Measurements from ENCODE around the gene CNTD1. TPM values are rescaled to one million over a fixed set of nuclear protein-coding genes. Genes with fewer than 3 reads are reported as not detected.

Gene CNTD1
- total and polyA plus RNA-seq, 2 experiments from 2014 or later, result 0.71 TPM; not detected in 1

- H3K27ac ChIP-seq, result no peak overlapping the region
- peaks cover under 1% of the 10 kb centered on the region; the same call in 1 of the 2 replicates for H3K79me2 ChIP-seq (ENCODE audit: insufficient read depth)
- H3K36me3 ChIP-seq (ENCODE audit: low read depth), result no peaks in the 10 kb centered on the region
- DNase-seq, result no peak
- no peaks in the 10 kb centered on the region for H3F3A ChIP-seq (ENCODE audit: insufficient read depth)
- H3K4me3 ChIP-seq, result no peak overlapping the region
- no peaks in the 10 kb centered on the region for H3K9me3 ChIP-seq (ENCODE audit: low read depth)
- no peak for TF ChIP-seq EZH2 (IDR thresholded peaks at IDR 0.05; ENCODE audit: insufficient read depth, poor library complexity, severe bottlenecking)
- TF ChIP-seq EZH2phosphoT487 (IDR thresholded peaks at IDR 0.05; ENCODE audit: insufficient read depth, low read depth), result no peak
- H3K4me2 ChIP-seq (ENCODE audit: unreplicated experiment), result no peak overlapping the region
- no peaks in the 10 kb centered on the region for H4K20me1 ChIP-seq (ENCODE audit: insufficient read depth)
- no peaks in the 10 kb centered on the region for H3K4me1 ChIP-seq (ENCODE audit: insufficient read depth)
- H3K27me3 ChIP-seq (replicated peaks; ENCODE audit: insufficient read depth), result no peaks in the 10 kb centered on the region
- 68 to 72% methylated on average over 2 of the region's 2 CpGs for WGBS, 2 experiments (ENCODE audit: low coverage in 1 of 2, low lambda C conversion rate in 2 of 2, missing lambda C conversion rate in 2 of 2)
- H3K9ac ChIP-seq, result no peak overlapping the region
- H2AFZ ChIP-seq, result no peak overlapping the region
- no peaks in the 10 kb centered on the region for H3K9me2 ChIP-seq (ENCODE audit: insufficient read depth)
- in situ Hi-C loops (cut with MboI), result no loop called here
Measured at GRCh38 chr17:42803074-42803883, 4.6 kb downstream of the CNTD1 start.

GRCh38 chr17:42804918-42805367 is 6.3 kb downstream of the CNTD1 start:
- TF ChIP-seq EZH2phosphoT487 (IDR thresholded peaks at IDR 0.05; ENCODE audit: insufficient read depth, low read depth) (no peak), EZH2 (IDR thresholded peaks at IDR 0.05; ENCODE audit: insufficient read depth, poor library complexity, severe bottlenecking) (no peak)
- no peaks in the 10 kb centered on the region for H3K9me3 ChIP-seq (ENCODE audit: low read depth)
- 94 to 97% methylated on average over 1 of the region's 1 CpG for WGBS, 2 experiments (ENCODE audit: low coverage in 1 of 2, low lambda C conversion rate in 2 of 2, missing lambda C conversion rate in 2 of 2)

GRCh38 chr17:42806249-42806648 is 7.6 kb downstream of the CNTD1 start:
- peaks cover 14% of the 10 kb centered on the region for H3K36me3 ChIP-seq (ENCODE audit: low read depth)
- H3K79me2 ChIP-seq (ENCODE audit: insufficient read depth), result no peaks in the 10 kb centered on the region
- H3K9ac ChIP-seq, result no peak overlapping the region
- TF ChIP-seq EZH2phosphoT487 (IDR thresholded peaks at IDR 0.05; ENCODE audit: insufficient read depth, low read depth) (no peak), EZH2 (IDR thresholded peaks at IDR 0.05; ENCODE audit: insufficient read depth, poor library complexity, severe bottlenecking) (no peak)
- no peaks in the 10 kb centered on the region for H3K9me2 ChIP-seq (ENCODE audit: insufficient read depth)
- H3K27me3 ChIP-seq (replicated peaks; ENCODE audit: insufficient read depth), result no peaks in the 10 kb centered on the region
- H3K4me2 ChIP-seq (ENCODE audit: unreplicated experiment), result no peak overlapping the region
- H3K9me3 ChIP-seq (ENCODE audit: low read depth), result no peaks in the 10 kb centered on the region
- H3K27ac ChIP-seq, result no peak overlapping the region
- DNase-seq, result no peak
- H3K4me1 ChIP-seq (ENCODE audit: insufficient read depth), result peaks cover 15% of the 10 kb centered on the region
- WGBS, 2 experiments (ENCODE audit: low coverage in 1 of 2, low lambda C conversion rate in 2 of 2, missing lambda C conversion rate in 2 of 2), result 100% methylated on average over 1 of the region's 1 CpG
- H2AFZ ChIP-seq, result no peak overlapping the region
- in situ Hi-C loops (cut with MboI), result no loop called here
- H4K20me1 ChIP-seq (ENCODE audit: insufficient read depth), result no peaks in the 10 kb centered on the region
- H3K4me3 ChIP-seq, result no peak overlapping the region
- H3F3A ChIP-seq (ENCODE audit: insufficient read depth), result peaks cover 25% of the 10 kb centered on the region

More at GRCh38 chr17:42804918-42805367, 6.3 kb downstream of the CNTD1 start:
- Histone ChIP-seq H3K4me1 (ENCODE audit: insufficient read depth) (peaks cover 13% of the 10 kb centered on the region), H3K27ac (no peak overlapping the region), H3K36me3 (ENCODE audit: low read depth) (peaks cover 1% of the 10 kb centered on the region; the same call in 1 of the 2 replicates), H3K9ac (no peak overlapping the region), H3K27me3 (replicated peaks; ENCODE audit: insufficient read depth) (no peaks in the 10 kb centered on the region), H3K4me2 (ENCODE audit: unreplicated experiment) (no peak overlapping the region), H3K4me3 (no peak overlapping the region), H4K20me1 (ENCODE audit: insufficient read depth) (no peaks in the 10 kb centered on the region), H3K79me2 (ENCODE audit: insufficient read depth) (no peaks in the 10 kb centered on the region), H3K9me2 (ENCODE audit: insufficient read depth) (no peaks in the 10 kb centered on the region), H2AFZ (no peak overlapping the region), H3F3A (ENCODE audit: insufficient read depth) (peaks cover 14% of the 10 kb centered on the region)
- DNase-seq, result no peak
- in situ Hi-C loops (cut with MboI), result no loop called here

- H3K4me2 ChIP-seq (ENCODE audit: unreplicated experiment), result peak overlapping the region; percentile 60
- peaks cover 34% of the 10 kb centered on the region for H3F3A ChIP-seq (ENCODE audit: insufficient read depth)
- no peaks in the 10 kb centered on the region for H3K27me3 ChIP-seq (replicated peaks; ENCODE audit: insufficient read depth)
- peaks cover 19% of the 10 kb centered on the region for H3K4me1 ChIP-seq (ENCODE audit: insufficient read depth)
- no peaks in the 10 kb centered on the region for H4K20me1 ChIP-seq (ENCODE audit: insufficient read depth)
- H2AFZ ChIP-seq, result no peak overlapping the region
- H3K9me3 ChIP-seq (ENCODE audit: low read depth), result no peaks in the 10 kb centered on the region
- DNase-seq, result peak; percentile 96
- no peak overlapping the region for H3K4me3 ChIP-seq
- no peaks in the 10 kb centered on the region for H3K9me2 ChIP-seq (ENCODE audit: insufficient read depth)
- TF ChIP-seq EZH2phosphoT487 (IDR thresholded peaks at IDR 0.05; ENCODE audit: insufficient read depth, low read depth) (no peak), EZH2 (IDR thresholded peaks at IDR 0.05; ENCODE audit: insufficient read depth, poor library complexity, severe bottlenecking) (no peak)
- peak overlapping the region; percentile 76 for H3K27ac ChIP-seq
- 3 to 4% methylated on average over 3 of the region's 3 CpGs for WGBS, 2 experiments (ENCODE audit: low coverage in 1 of 2, low lambda C conversion rate in 2 of 2, missing lambda C conversion rate in 2 of 2)
- peak overlapping the region; percentile 55 for H3K9ac ChIP-seq
- peaks cover 29% of the 10 kb centered on the region for H3K36me3 ChIP-seq (ENCODE audit: low read depth)
- H3K79me2 ChIP-seq (ENCODE audit: insufficient read depth), result no peaks in the 10 kb centered on the region; the same call in 1 of the 2 replicates
- in situ Hi-C loops (cut with MboI), result no loop called here
Measured at GRCh38 chr17:42809250-42809649, 10.6 kb downstream of the CNTD1 start.
